Psoas muscle (tissue), 8 donors: ENCODE results near the gene SEMA7A. TPM values are rescaled to one million over a fixed set of nuclear protein-coding genes. Genes with fewer than 3 reads are reported as not detected.

Experiments
- ATAC-seq, 4 donors: fragments of 200-7000 bp; cut with Tn5 transposase; one replicate each; pipeline ENCODE4 v1.9.1; 2020; ENCODE audit warnings: moderate library complexity in 3 of 4, mild to moderate bottlenecking in 2 of 4
- DNase-seq, 2 donors: peaks; one replicate each; pipeline ENCODE4 v3.0.0-alpha.2; 2020
- H3K27ac ChIP-seq: fragments of 200-600 bp; one replicate; pipeline ENCODE4 v1.8.0; 2022
- H3K27me3 ChIP-seq, 3 donors: fragments of 200-600 bp in 1 of 3; one replicate each; pipeline versions ENCODE4 v1.6.1 to v1.8.0; 2013 to 2022; ENCODE audit warnings: low read length in 2 of 3, mild to moderate bottlenecking in 2 of 3, moderate library complexity in 1 of 3; ENCODE audit not compliant: insufficient read depth in 3 of 3
- H3K36me3 ChIP-seq, 2 donors: fragments of 200-600 bp in 1 of 2; one replicate each; pipeline versions ENCODE4 v1.6.1 to v1.8.0; 2013 to 2022; ENCODE audit warnings: low read depth in 1 of 2, mild to moderate bottlenecking in 1 of 2, moderate library complexity in 1 of 2; ENCODE audit not compliant: insufficient read depth in 1 of 2
- H3K4me1 ChIP-seq: fragments of 200-600 bp; one replicate; pipeline ENCODE4 v1.8.0; 2022
- H3K4me3 ChIP-seq: fragments of 200-600 bp; one replicate; pipeline ENCODE4 v1.8.0; 2022; ENCODE audit warnings: mild to moderate bottlenecking
- H3K9me3 ChIP-seq: fragments of 200-600 bp; one replicate; pipeline ENCODE4 v1.8.0; 2022
- WGBS, 3 donors: extraction: QIAGEN DNeasy Blood & Tissue Kit; methylation state at CpG; one replicate each; pipeline versions ENCODE4 v1.1.6 to v1.1.7; 2013; 5-methylcytosine and 5-hydroxymethylcytosine counted together
- intact Hi-C, 2 donors: fragments of 100-400 bp; cut with DNase I; formaldehyde crosslinking; loops; one replicate each; pipeline versions ENCODE4 v1.11.0 to v1.14.2; 2022
- polyA plus RNA-seq, 3 donors: library from polyadenylated mRNA; stranded (reverse); fragments of 200-250 nt; gene quantifications; one replicate each; pipeline ENCODE4 v1.2.3, GENCODE V29; 2013
- total RNA-seq, 4 donors: library from RNA; stranded (reverse); fragmentation: NEBNext Ultra II Directional in 2 of 4; extraction: Animal tissue kit (Norgen Biotek cat#: 25700) in 2 of 4; gene quantifications; one replicate each; pipeline versions ENCODE4 v1.2.1 to v1.2.4, GENCODE V29; 2021 to 2023
- TF ChIP-seq, protein P1 (sequence below): fragments of 200-600 bp; IDR thresholded peaks from one replicate; pipeline ENCODE4 v1.8.0; 2022; ENCODE audit warnings: antibody characterized with exemption
- donor health status: healthy with polysubstance abuse.
- donor health status: DM: no; HTN: no; CAD: no; lungs with moderate emphysema.
- donor health status: Bipolar disorder and iron deficiency.
- donor health status: healthy.
- donor health status: DM: yes; HTN: yes; CAD: no.
- donor health status: DM: no; HTN: no; CAD: no.
- donor health status: DM: no; HTN: no; CAD: no.
- donor health status: DM: yes; HTN: yes; CAD: no.

Gene SEMA7A
- total and polyA plus RNA-seq, 7 donors, result 0.44 to 2.0 (median 1.2) TPM

DNA sequence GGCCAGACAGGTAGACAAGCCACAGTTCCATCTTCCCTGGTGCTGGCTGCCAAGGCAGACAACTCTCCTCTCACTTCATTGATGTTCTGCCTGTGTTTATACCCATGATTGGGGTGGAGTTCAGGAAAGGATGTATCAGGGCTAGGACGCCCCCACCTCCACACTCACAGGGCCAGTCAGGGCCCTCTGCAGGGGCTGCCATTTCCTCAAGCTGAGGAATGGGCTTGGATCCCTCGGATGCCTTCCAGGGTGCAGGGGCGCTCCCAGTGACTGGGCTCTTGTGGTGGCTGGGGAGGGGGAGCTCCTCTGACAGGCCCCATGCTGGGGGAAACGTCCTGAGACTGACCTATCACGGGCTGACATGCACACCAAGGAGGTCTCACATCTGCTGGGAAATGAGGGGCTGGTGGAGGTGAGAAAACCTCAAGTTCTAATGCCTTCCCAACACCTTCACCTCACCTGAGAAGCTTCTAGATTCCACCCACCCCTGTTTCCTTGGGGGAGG, 31.4 kb downstream of the SEMA7A start:
- no peaks in the 10 kb centered on the region for H3K4me1 ChIP-seq
- H3K4me3 ChIP-seq, result no peak overlapping the region
- ATAC-seq (no peak), DNase-seq (no peak)
- intact Hi-C loops, result no loop called here
- WGBS, 3 donors, result 72 to 82% (median 81%) methylated on average over 5 of the region's 5 CpGs
- H3K27me3 ChIP-seq, result peaks cover 0 to 10% (median 0%) of the 10 kb centered on the region in 3 donors
- no peak overlapping the region for H3K27ac ChIP-seq
- no peaks in the 10 kb centered on the region for H3K36me3 ChIP-seq
- H3K9me3 ChIP-seq, result no peaks in the 10 kb centered on the region
- TF ChIP-seq, protein P1, sequence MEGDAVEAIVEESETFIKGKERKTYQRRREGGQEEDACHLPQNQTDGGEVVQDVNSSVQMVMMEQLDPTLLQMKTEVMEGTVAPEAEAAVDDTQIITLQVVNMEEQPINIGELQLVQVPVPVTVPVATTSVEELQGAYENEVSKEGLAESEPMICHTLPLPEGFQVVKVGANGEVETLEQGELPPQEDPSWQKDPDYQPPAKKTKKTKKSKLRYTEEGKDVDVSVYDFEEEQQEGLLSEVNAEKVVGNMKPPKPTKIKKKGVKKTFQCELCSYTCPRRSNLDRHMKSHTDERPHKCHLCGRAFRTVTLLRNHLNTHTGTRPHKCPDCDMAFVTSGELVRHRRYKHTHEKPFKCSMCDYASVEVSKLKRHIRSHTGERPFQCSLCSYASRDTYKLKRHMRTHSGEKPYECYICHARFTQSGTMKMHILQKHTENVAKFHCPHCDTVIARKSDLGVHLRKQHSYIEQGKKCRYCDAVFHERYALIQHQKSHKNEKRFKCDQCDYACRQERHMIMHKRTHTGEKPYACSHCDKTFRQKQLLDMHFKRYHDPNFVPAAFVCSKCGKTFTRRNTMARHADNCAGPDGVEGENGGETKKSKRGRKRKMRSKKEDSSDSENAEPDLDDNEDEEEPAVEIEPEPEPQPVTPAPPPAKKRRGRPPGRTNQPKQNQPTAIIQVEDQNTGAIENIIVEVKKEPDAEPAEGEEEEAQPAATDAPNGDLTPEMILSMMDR, result no peak

DNA sequence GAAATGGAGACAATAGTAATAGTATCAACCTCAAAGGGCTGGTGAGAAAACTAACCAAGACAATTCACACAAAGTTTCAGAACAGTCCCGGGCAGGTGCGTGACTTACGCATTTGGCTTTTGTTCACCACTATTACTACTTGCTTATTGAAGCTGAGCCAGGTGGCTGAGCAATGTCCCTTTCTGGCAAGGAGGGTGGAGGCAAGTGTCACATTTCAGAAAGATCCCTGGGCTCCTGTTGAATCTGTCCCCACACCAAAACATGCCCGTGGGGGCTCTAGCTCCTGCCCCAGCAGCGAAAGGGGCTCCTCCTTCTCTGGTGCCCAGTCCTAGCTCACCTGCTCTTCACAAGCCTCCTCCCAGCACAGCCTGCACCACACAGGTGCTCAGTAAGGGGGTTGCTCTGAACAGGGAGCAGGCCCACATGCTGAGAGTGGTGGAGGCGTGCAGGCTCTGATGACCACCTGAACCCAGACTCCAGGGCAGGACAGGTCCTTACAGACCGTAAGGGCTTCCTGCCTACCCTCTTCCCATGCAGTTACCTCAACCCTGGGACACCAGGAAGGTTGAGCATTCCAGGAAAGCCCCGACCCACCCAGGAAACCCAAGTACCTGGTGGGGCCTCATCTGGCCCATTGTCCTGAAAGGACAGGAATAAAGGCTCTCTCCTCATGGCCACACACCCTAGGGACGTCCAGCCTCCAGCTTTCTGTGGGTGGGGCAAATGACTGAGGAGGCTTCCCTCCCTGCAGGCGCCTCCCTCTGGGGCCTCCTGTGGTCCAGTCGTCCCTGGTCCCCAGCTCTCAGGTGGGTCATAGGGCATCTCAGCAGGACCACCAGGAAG, 32.6 kb downstream of the SEMA7A start:
- WGBS, 3 donors, result 46 to 49% (median 46%) methylated on average over 11 of the region's 11 CpGs
- TF ChIP-seq, protein P1, result no peak
- DNase-seq (no peak), ATAC-seq (peak in 3 of 4 donors; percentile 29 to 79 (median 68))
- Histone ChIP-seq H3K36me3 (no peaks in the 10 kb centered on the region), H3K27ac (no peak overlapping the region), H3K9me3 (no peaks in the 10 kb centered on the region), H3K4me1 (no peaks in the 10 kb centered on the region), H3K4me3 (no peak overlapping the region), H3K27me3 (peaks cover 0 to 10% (median 0%) of the 10 kb centered on the region in 3 donors)
- intact Hi-C loops, result no loop called here

DNA sequence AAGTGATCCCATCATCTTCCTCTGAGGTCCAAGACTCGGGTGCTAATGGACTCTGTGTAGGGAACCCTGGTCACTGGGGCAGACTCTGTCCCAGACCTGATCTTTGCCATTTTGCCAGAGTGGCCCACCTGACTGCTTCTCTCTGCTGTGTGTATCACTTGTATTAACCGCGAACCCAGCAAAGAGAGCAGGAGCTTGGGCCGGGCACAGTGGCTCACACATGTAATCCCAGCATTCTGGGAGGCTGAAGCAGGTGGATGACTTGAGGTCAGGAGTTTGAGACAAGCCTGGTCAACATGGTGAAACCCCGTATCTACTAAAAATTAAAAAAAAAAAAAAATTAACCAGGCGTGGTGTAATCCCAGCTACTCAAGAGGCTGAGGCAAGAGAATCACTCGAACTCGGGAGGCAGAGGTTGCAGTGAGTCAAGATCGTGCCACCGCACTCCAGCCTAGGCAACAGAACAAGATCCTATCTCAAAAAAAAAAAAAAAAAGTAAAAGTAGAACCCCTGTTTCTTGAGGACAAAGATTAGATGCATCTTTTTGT, 33.4 kb downstream of the SEMA7A start:
- H3K9me3 ChIP-seq, result no peaks in the 10 kb centered on the region
- DNase-seq (no peak), ATAC-seq (no peak)
- intact Hi-C loops, result no loop called here
- no peak overlapping the region for H3K27ac ChIP-seq
- H3K36me3 ChIP-seq, result no peaks in the 10 kb centered on the region
- H3K27me3 ChIP-seq, result peaks cover 0 to 10% (median 0%) of the 10 kb centered on the region in 3 donors
- no peak overlapping the region for H3K4me3 ChIP-seq
- WGBS, 3 donors, result 75 to 78% (median 78%) methylated on average over 10 of the region's 10 CpGs
- TF ChIP-seq, protein P1, result no peak
- H3K4me1 ChIP-seq, result no peaks in the 10 kb centered on the region

DNA sequence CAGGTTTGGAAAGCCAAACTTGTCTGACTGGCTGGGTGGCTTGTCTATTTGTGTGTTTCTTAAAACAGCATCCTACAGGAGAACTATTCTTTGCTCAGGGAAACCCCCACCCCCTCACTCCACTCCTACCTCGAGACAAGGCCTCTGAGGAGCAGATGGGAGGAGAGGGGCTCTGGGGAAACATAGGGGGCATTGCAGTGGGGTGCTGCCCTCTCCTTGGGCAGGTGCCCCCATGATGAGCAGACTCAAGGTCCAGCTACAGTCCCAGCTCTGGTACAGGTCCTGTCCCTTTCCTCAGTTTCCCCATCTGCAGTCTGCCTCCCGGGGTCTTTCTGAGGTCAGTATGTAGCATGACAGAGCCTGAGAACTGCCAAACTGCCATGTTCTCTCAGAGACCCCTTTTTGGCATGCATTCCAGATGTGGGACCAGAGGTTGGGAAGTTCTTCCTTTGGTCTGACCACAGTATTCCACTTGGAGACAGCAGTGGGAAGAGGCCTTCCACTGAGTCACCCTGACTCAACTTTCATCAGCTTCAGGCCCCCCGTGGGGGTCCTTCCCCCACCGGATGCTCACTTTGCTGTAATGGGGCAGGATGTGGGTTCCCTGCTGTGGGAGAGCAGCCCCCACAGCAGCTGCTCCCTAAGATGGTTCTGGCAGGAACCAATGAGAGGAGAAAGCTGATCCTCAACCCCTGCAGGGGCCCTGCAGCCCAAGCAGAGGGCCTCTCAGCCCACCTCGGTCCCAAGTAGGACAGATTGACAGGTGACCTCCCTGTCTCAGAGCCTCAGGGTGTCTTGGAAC, 34.0 kb downstream of the SEMA7A start:
- ATAC-seq (no peak), DNase-seq (no peak)
- WGBS, 3 donors, result 24 to 41% (median 32%) methylated on average over 5 of the region's 5 CpGs
- Histone ChIP-seq H3K27me3 (peaks cover 0 to 10% (median 0%) of the 10 kb centered on the region in 3 donors), H3K4me1 (no peaks in the 10 kb centered on the region), H3K27ac (no peak overlapping the region), H3K9me3 (no peaks in the 10 kb centered on the region), H3K4me3 (no peak overlapping the region), H3K36me3 (no peaks in the 10 kb centered on the region)
- intact Hi-C loops, result no loop called here
- TF ChIP-seq, protein P1, result no peak
